ENCODE results near the gene PPP1R1C.

Gene PPP1R1C

DNA sequence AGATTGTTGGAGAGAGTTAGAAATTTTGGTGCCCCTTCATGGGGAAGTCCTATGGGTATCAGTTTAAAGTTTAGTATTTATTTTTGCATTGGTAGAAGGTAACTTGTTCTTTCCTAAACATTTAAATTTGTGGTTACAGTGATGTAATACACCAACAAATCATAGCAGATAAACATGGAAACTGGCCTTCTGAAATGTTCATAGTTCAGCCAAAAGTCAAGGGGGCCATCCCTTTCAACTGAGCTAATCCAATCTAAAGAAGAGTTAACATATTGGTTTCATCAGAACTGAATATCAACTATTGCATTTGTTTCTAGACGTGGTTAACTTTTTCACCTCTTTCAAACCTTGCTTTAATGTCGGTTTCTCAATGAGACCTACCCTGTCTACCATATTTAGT, 46.3 kb downstream of the PPP1R1C start:
- TF ChIP-seq, protein P1, sequence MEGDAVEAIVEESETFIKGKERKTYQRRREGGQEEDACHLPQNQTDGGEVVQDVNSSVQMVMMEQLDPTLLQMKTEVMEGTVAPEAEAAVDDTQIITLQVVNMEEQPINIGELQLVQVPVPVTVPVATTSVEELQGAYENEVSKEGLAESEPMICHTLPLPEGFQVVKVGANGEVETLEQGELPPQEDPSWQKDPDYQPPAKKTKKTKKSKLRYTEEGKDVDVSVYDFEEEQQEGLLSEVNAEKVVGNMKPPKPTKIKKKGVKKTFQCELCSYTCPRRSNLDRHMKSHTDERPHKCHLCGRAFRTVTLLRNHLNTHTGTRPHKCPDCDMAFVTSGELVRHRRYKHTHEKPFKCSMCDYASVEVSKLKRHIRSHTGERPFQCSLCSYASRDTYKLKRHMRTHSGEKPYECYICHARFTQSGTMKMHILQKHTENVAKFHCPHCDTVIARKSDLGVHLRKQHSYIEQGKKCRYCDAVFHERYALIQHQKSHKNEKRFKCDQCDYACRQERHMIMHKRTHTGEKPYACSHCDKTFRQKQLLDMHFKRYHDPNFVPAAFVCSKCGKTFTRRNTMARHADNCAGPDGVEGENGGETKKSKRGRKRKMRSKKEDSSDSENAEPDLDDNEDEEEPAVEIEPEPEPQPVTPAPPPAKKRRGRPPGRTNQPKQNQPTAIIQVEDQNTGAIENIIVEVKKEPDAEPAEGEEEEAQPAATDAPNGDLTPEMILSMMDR (IDR thresholded peaks at IDR 0.05; ENCODE audit: low read depth, low read length, missing control alignments) = no peak
- H3K4me3 ChIP-seq (ENCODE audit: low read depth, low read length) = no peak overlapping the region
- no peak for DNase-seq (ENCODE audit: low read depth)

DNA sequence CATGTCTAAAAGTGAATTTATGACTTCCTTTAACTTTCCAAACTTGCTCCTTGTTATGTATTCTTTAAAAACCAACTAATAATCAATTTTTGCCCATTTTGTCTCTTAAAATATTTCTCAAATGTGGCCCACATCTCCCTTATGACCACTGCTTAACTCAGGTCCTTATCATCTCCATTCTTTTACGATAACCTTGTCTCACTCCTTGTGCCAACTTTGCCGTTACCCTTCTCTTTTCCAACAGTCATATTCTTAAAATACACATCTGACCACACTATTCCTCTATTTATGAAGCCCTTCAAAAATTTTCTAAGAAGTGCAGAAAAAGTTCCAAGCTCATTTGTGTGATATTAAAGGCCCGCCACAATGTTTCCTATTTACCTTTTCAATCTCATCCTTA, 47.8 kb downstream of the PPP1R1C start:
- TF ChIP-seq, protein P1 (IDR thresholded peaks at IDR 0.05; ENCODE audit: low read depth, low read length, missing control alignments) = no peak
- DNase-seq (ENCODE audit: low read depth) = no peak
- no peak overlapping the region for H3K4me3 ChIP-seq (ENCODE audit: low read depth, low read length)

DNA sequence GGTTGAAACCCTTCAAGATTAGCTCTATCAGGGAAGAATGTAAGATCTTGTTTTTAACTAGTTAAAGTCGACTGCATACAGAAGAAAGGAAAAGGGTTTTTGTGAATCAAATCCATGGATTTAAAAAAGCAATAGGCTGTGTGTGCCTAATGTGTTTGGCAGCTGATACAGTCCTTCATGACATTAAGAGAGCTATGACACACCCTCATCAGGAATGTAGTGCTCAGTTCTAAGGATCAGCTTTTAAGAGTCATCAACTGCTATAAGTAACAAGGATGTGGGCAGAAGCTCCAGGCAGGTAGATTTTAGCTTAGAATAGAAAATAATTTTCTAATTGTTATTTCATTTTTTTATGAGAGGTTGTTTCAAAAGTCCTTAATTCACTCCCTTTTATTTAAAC, 52.9 kb downstream of the PPP1R1C start:
- no peak for DNase-seq (ENCODE audit: low read depth)
- TF ChIP-seq, protein P1 (IDR thresholded peaks at IDR 0.05; ENCODE audit: low read depth, low read length, missing control alignments) = no peak

DNA sequence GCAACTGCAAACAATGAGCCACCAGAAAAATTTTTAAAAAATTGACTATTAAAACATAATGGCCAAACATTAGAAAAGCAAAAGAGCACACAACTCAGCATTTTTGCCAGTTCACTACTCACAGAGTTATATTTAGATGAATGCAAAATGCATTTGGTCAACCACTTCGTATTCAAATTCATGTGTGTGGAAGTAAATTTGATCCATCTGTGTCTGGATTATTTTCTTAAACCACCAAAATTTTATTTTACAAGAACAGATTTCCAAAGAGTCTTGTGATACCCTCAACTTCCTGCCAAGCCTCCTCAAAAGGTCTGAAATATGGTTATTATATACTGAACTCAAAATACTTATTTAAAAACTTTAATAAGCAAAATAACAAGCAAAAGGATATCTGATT, 57.4 kb downstream of the PPP1R1C start:
- DNase-seq (ENCODE audit: low read depth) = no peak

More for the DNA sequence above, 52.9 kb downstream of the PPP1R1C start:
- H3K4me3 ChIP-seq (ENCODE audit: low read depth, low read length) = no peak overlapping the region

DNA sequence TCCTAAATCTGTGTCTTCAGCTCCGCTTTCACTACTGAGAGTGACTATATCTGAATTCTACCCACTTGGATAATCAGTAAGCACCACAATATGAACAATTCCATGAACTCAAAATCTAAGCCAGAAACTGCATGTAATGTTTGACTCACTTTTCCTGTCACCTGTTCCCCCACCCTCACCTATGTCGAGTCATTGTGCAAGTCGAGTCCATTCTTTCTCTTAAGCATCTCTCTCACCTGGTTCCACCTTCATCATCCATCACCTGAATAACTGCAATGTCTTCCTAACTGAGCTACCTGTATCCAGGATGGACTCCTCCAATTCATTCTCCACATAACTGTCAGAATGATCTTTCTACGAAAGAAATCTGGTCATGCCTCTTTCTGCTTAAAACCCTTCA, 58.2 kb downstream of the PPP1R1C start:
- TF ChIP-seq, protein P1 (IDR thresholded peaks at IDR 0.05; ENCODE audit: low read depth, low read length, missing control alignments) = no peak
- H3K4me3 ChIP-seq (ENCODE audit: low read depth, low read length) = no peak overlapping the region
- no peak for DNase-seq (ENCODE audit: low read depth)

More for the DNA sequence above, 57.4 kb downstream of the PPP1R1C start:
- TF ChIP-seq, protein P1 (IDR thresholded peaks at IDR 0.05; ENCODE audit: low read depth, low read length, missing control alignments) = no peak
- no peak overlapping the region for H3K4me3 ChIP-seq (ENCODE audit: low read depth, low read length)

DNA sequence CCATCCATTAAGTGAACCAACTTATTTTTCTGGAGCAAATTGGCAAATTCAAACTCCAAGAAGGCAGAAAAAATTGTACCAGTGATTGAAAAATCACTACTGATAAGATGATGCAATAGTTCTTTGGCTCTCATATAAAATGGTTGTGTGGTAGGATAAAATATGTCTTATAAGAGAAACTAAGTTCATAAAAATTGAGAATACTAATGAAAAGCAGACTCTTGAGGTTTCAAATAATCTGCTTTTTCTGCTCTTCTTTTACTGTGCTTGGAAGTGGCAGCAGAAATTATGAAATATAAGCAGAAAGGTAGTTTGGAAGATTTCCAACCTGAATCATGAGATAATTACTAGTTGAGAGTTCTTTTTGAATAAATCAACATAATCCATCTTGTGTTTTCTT, 61.9 kb downstream of the PPP1R1C start:
- TF ChIP-seq, protein P1 (IDR thresholded peaks at IDR 0.05; ENCODE audit: low read depth, low read length, missing control alignments) = no peak
- DNase-seq (ENCODE audit: low read depth) = no peak
- no peak overlapping the region for H3K4me3 ChIP-seq (ENCODE audit: low read depth, low read length)

DNA sequence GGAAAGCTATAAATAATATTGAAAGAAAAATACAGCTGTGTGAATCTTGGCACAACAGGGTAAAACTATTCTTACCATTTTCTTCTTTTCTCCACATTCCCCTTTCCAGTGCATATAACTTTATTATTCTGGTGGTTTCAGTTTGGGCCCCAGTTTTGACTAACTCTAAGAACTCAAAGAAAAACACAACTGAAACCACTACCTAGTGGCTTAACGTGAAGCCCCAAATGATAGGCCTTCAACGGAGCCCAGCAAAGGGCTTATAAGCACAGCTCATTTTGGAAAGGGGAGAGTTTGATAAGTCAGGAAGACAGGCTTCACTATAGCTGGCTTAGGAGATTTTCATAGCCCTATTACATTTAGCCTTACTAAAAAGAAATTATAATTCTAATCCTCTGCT, 62.4 kb downstream of the PPP1R1C start:
- peak; percentile 5 for DNase-seq (ENCODE audit: low read depth)
- TF ChIP-seq, protein P1 (IDR thresholded peaks at IDR 0.05; ENCODE audit: low read depth, low read length, missing control alignments) = no peak
- no peak overlapping the region for H3K4me3 ChIP-seq (ENCODE audit: low read depth, low read length)

Measured in GM12864 (cell line).